HEK293T (cell line): ENCODE measurements around the gene TMA7.

Experiments used
- ELF4 ChIP-seq: fragments of 450-650 bp; IDR thresholded peaks from 2 replicates; pipeline ENCODE4 v1.6.1; 2017; ENCODE audit warnings: antibody characterized with exemption
- TF ChIP-seq, protein P1 (sequence below): fragments of 450-650 bp; IDR thresholded peaks from 2 replicates; pipeline ENCODE4 v1.6.1; 2016

DNA sequence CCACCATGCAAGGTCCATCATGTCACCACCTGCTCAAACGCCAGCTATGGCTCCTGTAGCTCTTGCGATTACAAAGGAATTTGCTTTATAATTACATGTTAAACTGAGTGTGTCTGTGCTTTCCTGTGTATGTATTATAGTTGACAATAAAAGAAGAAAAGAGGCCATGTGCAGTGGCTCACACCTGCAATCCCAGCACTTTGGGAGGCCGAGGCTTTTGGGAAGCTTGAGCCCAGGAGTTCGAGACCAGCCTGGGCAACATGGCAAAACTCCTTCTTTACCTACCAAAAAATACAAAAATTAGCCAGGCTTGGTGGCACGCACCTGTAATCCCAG, 33.5 kb downstream of the TMA7 start:
- no peak for TF ChIP-seq ELF4
- TF ChIP-seq, protein P1, sequence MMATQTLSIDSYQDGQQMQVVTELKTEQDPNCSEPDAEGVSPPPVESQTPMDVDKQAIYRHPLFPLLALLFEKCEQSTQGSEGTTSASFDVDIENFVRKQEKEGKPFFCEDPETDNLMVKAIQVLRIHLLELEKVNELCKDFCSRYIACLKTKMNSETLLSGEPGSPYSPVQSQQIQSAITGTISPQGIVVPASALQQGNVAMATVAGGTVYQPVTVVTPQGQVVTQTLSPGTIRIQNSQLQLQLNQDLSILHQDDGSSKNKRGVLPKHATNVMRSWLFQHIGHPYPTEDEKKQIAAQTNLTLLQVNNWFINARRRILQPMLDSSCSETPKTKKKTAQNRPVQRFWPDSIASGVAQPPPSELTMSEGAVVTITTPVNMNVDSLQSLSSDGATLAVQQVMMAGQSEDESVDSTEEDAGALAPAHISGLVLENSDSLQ: no peak
